HCT116 (cell line): ENCODE data around the gene MNX1. TPM values are rescaled to one million over a fixed set of nuclear protein-coding genes. Genes with fewer than 3 reads are reported as not detected.

Source experiments
- ATAC-seq: fragments of 200-7000 bp; cut with Tn5 transposase; 2 replicates; pipeline ENCODE4 v1.9.1; 2020; ENCODE audit warnings: mild to moderate bottlenecking, moderate library complexity
- BruUV-seq: library from RNA; stranded (reverse); fragments of 400-500 nt; replicated peaks from 2 replicates; lab custom pipeline; 2021; lab: Mats Ljungman, UMichigan
- CTCF ChIA-PET: fragments of 300-600 bp; sonication (Branson Sonifier 250); formaldehyde crosslinking; loops from one replicate; lab custom pipeline; 2021; ENCODE audit warnings: antibody characterized with exemption; lab: Charles Lee
- POLR2A ChIA-PET: fragments of 300-600, 350-600 bp; sonication (Branson Sonifier 250); formaldehyde crosslinking; loops from one replicate; lab custom pipeline; 2021; ENCODE audit warnings: antibody characterized with exemption; lab: Charles Lee
- RAD21 ChIA-PET, 2 experiments: fragments of 300-600 bp; sonication (Branson Sonifier 250); formaldehyde crosslinking; loops; one replicate each; lab custom pipeline; 2023; ENCODE audit warnings: low total read pairs in 2 of 2; ENCODE audit not compliant: uncharacterized antibody in 2 of 2, unreplicated experiment in 2 of 2, low non-redundant PET in 1 of 2; lab: Charles Lee
- DNase-seq: peaks from one replicate; pipeline ENCODE4 v3.0.0-alpha.2; 2010; ENCODE audit warnings: low read depth, low spot score
- H2AFZ ChIP-seq: fragments of 200-600 bp; shearing (Covaris generic), sonication (generic); 2 replicates; pipeline ENCODE4 v1.6.1; 2017; ENCODE audit warnings: low read depth, mixed run types, mixed read lengths, antibody characterized with exemption, low read length; ENCODE audit not compliant: poor library complexity, severe bottlenecking
- H3K27ac ChIP-seq: 2 replicates; pipeline ENCODE4 v1.5.1; 2012; ENCODE audit warnings: low read depth, low read length
- H3K27me3 ChIP-seq: fragments of 200-600 bp; sonication (generic); 2 replicates; pipeline ENCODE4 v1.6.1; 2016; ENCODE audit warnings: mixed run types, low read length, mixed read lengths; ENCODE audit not compliant: insufficient read depth
- H3K36me3 ChIP-seq, 2 experiments: fragments of 200-500 bp in 1 of 2; fragments of 200-600 bp in 1 of 2; sonication (Bioruptor generic) in 1 of 2; sonication (generic) in 1 of 2; 2 replicates each; pipeline versions ENCODE4 v1.5.1 to v1.6.1; 2014 to 2016; ENCODE audit warnings: low read length in 2 of 2, inconsistent platforms in 1 of 2, mixed read lengths in 1 of 2, mixed run types in 1 of 2; ENCODE audit not compliant: insufficient read depth in 2 of 2, control insufficient read depth in 1 of 2
- H3K4me1 ChIP-seq, 2 experiments: fragments of 200-600 bp in 1 of 2; sonication (generic) in 1 of 2; 2 replicates each; pipeline versions ENCODE4 v1.5.1 to v1.6.1; 2012 to 2017; ENCODE audit warnings: low read length in 2 of 2, inconsistent platforms in 1 of 2, mild to moderate bottlenecking in 1 of 2, mixed read lengths in 1 of 2, mixed run types in 1 of 2, moderate library complexity in 1 of 2; ENCODE audit not compliant: insufficient read depth in 2 of 2, control insufficient read depth in 1 of 2
- H3K4me2 ChIP-seq: fragments of 200-600 bp; sonication (generic); 2 replicates; pipeline ENCODE4 v1.6.1; 2017; ENCODE audit warnings: mixed run types, low read length, mixed read lengths
- H3K4me3 ChIP-seq, 2 experiments: fragments of 200-600 bp in 1 of 2; sonication (generic) in 1 of 2; replicated peaks in 1 of 2; 2 replicates each; pipeline ENCODE4 v1.5.1; 2011 to 2016; ENCODE audit warnings: low read length in 2 of 2, control low read depth in 1 of 2, low read depth in 1 of 2, mild to moderate bottlenecking in 1 of 2, mixed read lengths in 1 of 2, mixed run types in 1 of 2
- H3K79me2 ChIP-seq: fragments of 200-600 bp; sonication (generic); 2 replicates; pipeline ENCODE4 v1.6.1; 2017; ENCODE audit warnings: mild to moderate bottlenecking, mixed run types, low read length, moderate library complexity, mixed read lengths; ENCODE audit not compliant: insufficient read depth
- H3K9ac ChIP-seq: fragments of 200-600 bp; sonication (generic); 2 replicates; pipeline ENCODE4 v1.6.1; 2016; ENCODE audit warnings: low read length, mixed read lengths
- H3K9me2 ChIP-seq: fragments of 200-600 bp; sonication (generic), shearing (Covaris generic); 2 replicates; pipeline ENCODE4 v1.6.1; 2017; ENCODE audit warnings: mixed run types, mild to moderate bottlenecking, moderate library complexity; ENCODE audit not compliant: insufficient read depth
- H3K9me3 ChIP-seq, 2 experiments: fragments of 200-500 bp in 1 of 2; fragments of 200-600 bp in 1 of 2; sonication (Bioruptor generic) in 1 of 2; sonication (generic) in 1 of 2; 2 replicates each; pipeline ENCODE4 v1.6.1; 2014 to 2017; ENCODE audit warnings: low read length in 2 of 2, mixed read lengths in 2 of 2, inconsistent platforms in 1 of 2, low read depth in 1 of 2, mild to moderate bottlenecking in 1 of 2, mixed run types in 1 of 2, moderate library complexity in 1 of 2; ENCODE audit not compliant: control insufficient read depth in 1 of 2, insufficient read depth in 1 of 2
- H4K20me1 ChIP-seq: fragments of 200-600 bp; sonication (generic), shearing (Covaris generic); 2 replicates; pipeline ENCODE4 v1.6.1; 2017; ENCODE audit warnings: mixed run types, mild to moderate bottlenecking, moderate library complexity; ENCODE audit not compliant: insufficient read depth
- CBX3 ChIP-seq: IDR thresholded peaks from 2 replicates; pipeline ENCODE4 v1.6.1; 2012; ENCODE audit warnings: low read depth
- EZH2phosphoT487 ChIP-seq: fragments of 200-600 bp; IDR thresholded peaks from 2 replicates; pipeline ENCODE4 v1.6.1; 2018; ENCODE audit warnings: antibody characterized with exemption, borderline replicate concordance
- POLR2A ChIP-seq: IDR thresholded peaks from 2 replicates; pipeline ENCODE4 v1.7.0; 2011; ENCODE audit warnings: borderline replicate concordance; ENCODE audit not compliant: insufficient read depth, insufficient read length; ENCODE audit errors: extremely low read depth
- POLR2AphosphoS5 ChIP-seq: IDR thresholded peaks from 2 replicates; pipeline ENCODE4 v1.6.1; 2011; ENCODE audit warnings: mild to moderate bottlenecking, low read depth, low read length, moderate library complexity
- SRF ChIP-seq: IDR thresholded peaks from 2 replicates; pipeline ENCODE4 v1.6.1; 2012; ENCODE audit warnings: low read depth
- TCF7L2 ChIP-seq: IDR thresholded peaks from 2 replicates; pipeline ENCODE4 v1.7.0; 2011; ENCODE audit warnings: borderline replicate concordance, inconsistent platforms; ENCODE audit not compliant: insufficient read depth, insufficient read length; ENCODE audit errors: extremely low read depth
- ZNF274 ChIP-seq: fragments of 200-500 bp; sonication (Bioruptor generic); IDR thresholded peaks from 2 replicates; pipeline ENCODE4 v1.6.1; 2014; ENCODE audit warnings: mild to moderate bottlenecking, low read depth, low read length, inconsistent platforms
- intact Hi-C: fragments of 100-400 bp; cut with micrococcal nuclease; formaldehyde crosslinking; loops from 2 replicates; pipeline ENCODE4 v1.10.0; 2022
- total RNA-seq: library from RNA; stranded (reverse); gene quantifications from one replicate; pipeline ENCODE4 v1.2.1, GENCODE V29; 2021; ENCODE audit not compliant: unreplicated experiment
- TF ChIP-seq, protein P1 (sequence below): IDR thresholded peaks from 2 replicates; pipeline ENCODE4 v1.6.1; 2012
- TF ChIP-seq, protein P2 (sequence below): IDR thresholded peaks from 2 replicates; pipeline ENCODE4 v1.6.1; 2011; ENCODE audit warnings: mild to moderate bottlenecking, low read length, moderate library complexity; ENCODE audit not compliant: insufficient replicate concordance; ENCODE audit errors: extremely low read depth
- TF ChIP-seq, protein P3 (sequence below): IDR thresholded peaks from 2 replicates; pipeline ENCODE4 v1.6.1; 2012; ENCODE audit warnings: low read depth

MNX1 gene
- total RNA-seq, 1 experiment from 2014 or later: 7.7 TPM

DNA sequence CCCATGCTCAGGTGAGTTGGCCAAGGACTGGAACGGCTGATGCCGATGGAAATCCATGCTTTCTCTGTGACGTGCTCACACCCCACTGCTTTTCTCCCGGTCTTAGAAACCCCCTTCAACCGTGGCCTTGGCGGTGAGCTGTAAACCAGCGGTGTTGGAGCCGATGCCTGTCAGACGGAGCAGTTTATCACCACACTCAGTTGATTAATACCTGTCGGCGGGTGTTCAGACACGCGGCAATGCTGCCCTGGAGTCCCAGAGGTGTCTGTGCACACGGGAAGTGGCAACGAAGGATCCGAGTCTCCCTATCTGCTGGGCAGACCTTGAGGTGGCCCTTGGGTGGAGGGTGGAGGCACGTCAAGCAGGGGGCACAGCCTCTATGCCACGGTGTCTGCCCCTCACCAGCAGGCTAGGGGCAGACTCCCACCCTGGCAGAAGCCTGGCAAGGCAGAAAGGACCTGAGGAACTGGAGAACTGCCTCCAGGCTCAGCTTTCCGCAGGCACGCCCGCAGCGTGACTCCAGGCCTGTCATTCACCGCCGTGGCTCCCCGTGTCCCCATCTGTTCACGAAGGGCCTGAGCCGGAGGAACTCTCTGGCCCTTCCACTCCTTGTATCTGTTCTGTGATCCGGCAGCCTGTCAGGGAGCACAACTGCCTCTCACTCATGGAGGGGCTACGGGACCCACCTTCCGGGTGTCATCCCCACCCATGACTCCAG is 34.6 kb upstream of the MNX1 start:
- Histone ChIP-seq H4K20me1 (no peaks in the 10 kb centered on the region), H3K27ac (no peak overlapping the region), H3K9ac (no peak overlapping the region), H3K4me3 (no peak overlapping the region), H3K27me3 (no peaks in the 10 kb centered on the region), H3K36me3 (no peaks in the 10 kb centered on the region), H3K79me2 (no peaks in the 10 kb centered on the region), H2AFZ (no peak overlapping the region), H3K9me3 (no peaks in the 10 kb centered on the region), H3K9me2 (no peaks in the 10 kb centered on the region), H3K4me2 (no peak overlapping the region), H3K4me1 (no peaks in the 10 kb centered on the region)
- ChIA-PET POLR2A (no interaction called here), CTCF (no interaction called here), RAD21 (no interaction called here)
- BruUV-seq: no TSS peak
- no peak for DNase-seq
- intact Hi-C loops: no loop called here
- ATAC-seq: no peak
- TF ChIP-seq ZNF274 (no peak), CBX3 (no peak), POLR2AphosphoS5 (no peak), TCF7L2 (no peak), SRF (no peak), POLR2A (no peak), EZH2phosphoT487 (no peak)
- TF ChIP-seq, protein P1, sequence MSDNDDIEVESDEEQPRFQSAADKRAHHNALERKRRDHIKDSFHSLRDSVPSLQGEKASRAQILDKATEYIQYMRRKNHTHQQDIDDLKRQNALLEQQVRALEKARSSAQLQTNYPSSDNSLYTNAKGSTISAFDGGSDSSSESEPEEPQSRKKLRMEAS: no peak
- TF ChIP-seq, protein P2, sequence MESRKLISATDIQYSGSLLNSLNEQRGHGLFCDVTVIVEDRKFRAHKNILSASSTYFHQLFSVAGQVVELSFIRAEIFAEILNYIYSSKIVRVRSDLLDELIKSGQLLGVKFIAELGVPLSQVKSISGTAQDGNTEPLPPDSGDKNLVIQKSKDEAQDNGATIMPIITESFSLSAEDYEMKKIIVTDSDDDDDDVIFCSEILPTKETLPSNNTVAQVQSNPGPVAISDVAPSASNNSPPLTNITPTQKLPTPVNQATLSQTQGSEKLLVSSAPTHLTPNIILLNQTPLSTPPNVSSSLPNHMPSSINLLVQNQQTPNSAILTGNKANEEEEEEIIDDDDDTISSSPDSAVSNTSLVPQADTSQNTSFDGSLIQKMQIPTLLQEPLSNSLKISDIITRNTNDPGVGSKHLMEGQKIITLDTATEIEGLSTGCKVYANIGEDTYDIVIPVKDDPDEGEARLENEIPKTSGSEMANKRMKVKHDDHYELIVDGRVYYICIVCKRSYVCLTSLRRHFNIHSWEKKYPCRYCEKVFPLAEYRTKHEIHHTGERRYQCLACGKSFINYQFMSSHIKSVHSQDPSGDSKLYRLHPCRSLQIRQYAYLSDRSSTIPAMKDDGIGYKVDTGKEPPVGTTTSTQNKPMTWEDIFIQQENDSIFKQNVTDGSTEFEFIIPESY: no peak
- TF ChIP-seq, protein P3, sequence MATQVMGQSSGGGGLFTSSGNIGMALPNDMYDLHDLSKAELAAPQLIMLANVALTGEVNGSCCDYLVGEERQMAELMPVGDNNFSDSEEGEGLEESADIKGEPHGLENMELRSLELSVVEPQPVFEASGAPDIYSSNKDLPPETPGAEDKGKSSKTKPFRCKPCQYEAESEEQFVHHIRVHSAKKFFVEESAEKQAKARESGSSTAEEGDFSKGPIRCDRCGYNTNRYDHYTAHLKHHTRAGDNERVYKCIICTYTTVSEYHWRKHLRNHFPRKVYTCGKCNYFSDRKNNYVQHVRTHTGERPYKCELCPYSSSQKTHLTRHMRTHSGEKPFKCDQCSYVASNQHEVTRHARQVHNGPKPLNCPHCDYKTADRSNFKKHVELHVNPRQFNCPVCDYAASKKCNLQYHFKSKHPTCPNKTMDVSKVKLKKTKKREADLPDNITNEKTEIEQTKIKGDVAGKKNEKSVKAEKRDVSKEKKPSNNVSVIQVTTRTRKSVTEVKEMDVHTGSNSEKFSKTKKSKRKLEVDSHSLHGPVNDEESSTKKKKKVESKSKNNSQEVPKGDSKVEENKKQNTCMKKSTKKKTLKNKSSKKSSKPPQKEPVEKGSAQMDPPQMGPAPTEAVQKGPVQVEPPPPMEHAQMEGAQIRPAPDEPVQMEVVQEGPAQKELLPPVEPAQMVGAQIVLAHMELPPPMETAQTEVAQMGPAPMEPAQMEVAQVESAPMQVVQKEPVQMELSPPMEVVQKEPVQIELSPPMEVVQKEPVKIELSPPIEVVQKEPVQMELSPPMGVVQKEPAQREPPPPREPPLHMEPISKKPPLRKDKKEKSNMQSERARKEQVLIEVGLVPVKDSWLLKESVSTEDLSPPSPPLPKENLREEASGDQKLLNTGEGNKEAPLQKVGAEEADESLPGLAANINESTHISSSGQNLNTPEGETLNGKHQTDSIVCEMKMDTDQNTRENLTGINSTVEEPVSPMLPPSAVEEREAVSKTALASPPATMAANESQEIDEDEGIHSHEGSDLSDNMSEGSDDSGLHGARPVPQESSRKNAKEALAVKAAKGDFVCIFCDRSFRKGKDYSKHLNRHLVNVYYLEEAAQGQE: no peak
